Type B pancreatic cell (in vitro differentiated cells): ENCODE results near the gene NAV3. TPM values are rescaled to one million over a fixed set of nuclear protein-coding genes. Genes with fewer than 3 reads are reported as not detected.

Source experiments
- DNase-seq: peaks from one replicate; pipeline ENCODE4 v3.0.0; 2021; ENCODE audit warnings: mixed read lengths; ENCODE audit not compliant: unreplicated experiment; ENCODE audit errors: extremely low spot score
- H3K27ac Mint-ChIP-seq: 2 replicates; pipeline ENCODE4 v1.8.0; 2021; ENCODE audit warnings: mild to moderate bottlenecking, mixed read lengths
- H3K27me3 Mint-ChIP-seq: 2 replicates; pipeline ENCODE4 v1.8.0; 2021; ENCODE audit warnings: mixed read lengths
- H3K36me3 Mint-ChIP-seq: 2 replicates; pipeline ENCODE4 v1.8.0; 2021; ENCODE audit warnings: mixed read lengths
- H3K4me1 Mint-ChIP-seq: one replicate; pipeline ENCODE4 v1.8.0; 2021; ENCODE audit warnings: mixed read lengths; ENCODE audit not compliant: unreplicated experiment
- H3K4me3 Mint-ChIP-seq: 2 replicates; pipeline ENCODE4 v1.8.0; 2021; ENCODE audit warnings: mild to moderate bottlenecking, mixed read lengths
- H3K9me3 Mint-ChIP-seq: 2 replicates; pipeline ENCODE4 v1.8.0; 2021; ENCODE audit warnings: mixed read lengths
- CTCF ChIP-seq: fragments of 200-600 bp; sonication (generic); conservative IDR thresholded peaks from 2 replicates; pipeline ENCODE4 v1.5.0; 2021; ENCODE audit warnings: antibody characterized with exemption, mild to moderate bottlenecking
- total RNA-seq: library from RNA; stranded (reverse); gene quantifications from 2 replicates; pipeline ENCODE4 v1.2.1, GENCODE V29; 2021; ENCODE audit warnings: low replicate concordance

Gene NAV3
- total RNA-seq, 1 donor from 2014 or later = 24.9 TPM

GRCh38 chr12:78208092-78208491 lies 377.4 kb downstream of the NAV3 start:
- no peak for TF ChIP-seq CTCF
- H3K4me3 Mint-ChIP-seq = no peak overlapping the region
- no peaks in the 10 kb centered on the region for H3K9me3 Mint-ChIP-seq
- peaks cover 3% of the 10 kb centered on the region for H3K36me3 Mint-ChIP-seq
- peaks cover 11% of the 10 kb centered on the region for H3K4me1 Mint-ChIP-seq
- no peak overlapping the region for H3K27ac Mint-ChIP-seq
- DNase-seq = no peak
- no peaks in the 10 kb centered on the region for H3K27me3 Mint-ChIP-seq

GRCh38 chr12:78209846-78210505 lies 379.3 kb downstream of the NAV3 start:
- DNase-seq = no peak
- Mint-ChIP-seq H3K27ac (no peak overlapping the region), H3K9me3 (no peaks in the 10 kb centered on the region), H3K4me1 (peaks cover 11% of the 10 kb centered on the region), H3K36me3 (peaks cover 3% of the 10 kb centered on the region), H3K27me3 (no peaks in the 10 kb centered on the region), H3K4me3 (no peak overlapping the region)
- no peak for TF ChIP-seq CTCF

- Mint-ChIP-seq H3K36me3 (peaks cover 3% of the 10 kb centered on the region), H3K4me1 (peaks cover 11% of the 10 kb centered on the region), H3K4me3 (no peak overlapping the region), H3K27ac (no peak overlapping the region), H3K9me3 (no peaks in the 10 kb centered on the region), H3K27me3 (no peaks in the 10 kb centered on the region)
- no peak for DNase-seq
- no peak for TF ChIP-seq CTCF
These were observed 379.8 kb downstream of the NAV3 start for GRCh38 chr12:78210506-78210860.

GRCh38 chr12:78210894-78211302 lies 380.2 kb downstream of the NAV3 start:
- Mint-ChIP-seq H3K27me3 (no peaks in the 10 kb centered on the region), H3K36me3 (peaks cover 3% of the 10 kb centered on the region), H3K4me1 (peaks cover 11% of the 10 kb centered on the region), H3K4me3 (no peak overlapping the region), H3K9me3 (no peaks in the 10 kb centered on the region), H3K27ac (no peak overlapping the region)
- TF ChIP-seq CTCF = no peak
- no peak for DNase-seq

- TF ChIP-seq CTCF = no peak
- Mint-ChIP-seq H3K9me3 (peaks cover 3% of the 10 kb centered on the region), H3K27ac (no peak overlapping the region), H3K27me3 (no peaks in the 10 kb centered on the region), H3K4me1 (peaks cover 4% of the 10 kb centered on the region), H3K36me3 (no peaks in the 10 kb centered on the region), H3K4me3 (no peak overlapping the region)
- DNase-seq = no peak
These were observed 390.1 kb downstream of the NAV3 start for GRCh38 chr12:78220811-78221210.

GRCh38 chr12:78224154-78224553 lies 393.5 kb downstream of the NAV3 start:
- peaks cover 9% of the 10 kb centered on the region for H3K4me1 Mint-ChIP-seq
- no peak for TF ChIP-seq CTCF
- no peak overlapping the region for H3K4me3 Mint-ChIP-seq
- no peak overlapping the region for H3K27ac Mint-ChIP-seq
- H3K36me3 Mint-ChIP-seq = no peaks in the 10 kb centered on the region
- peaks cover 9% of the 10 kb centered on the region for H3K9me3 Mint-ChIP-seq
- H3K27me3 Mint-ChIP-seq = no peaks in the 10 kb centered on the region
- no peak for DNase-seq
